Natural killer cell (primary cell): ENCODE data around the gene UBASH3B. TPM values are rescaled to one million over a fixed set of nuclear protein-coding genes. Genes with fewer than 3 reads are reported as not detected.

Experiments
- ATAC-seq, 3 donors: fragments of 150-1000 bp in 2 of 3; fragments of 200-7000 bp in 1 of 3; cut with Tn5 transposase; 1 replicate in 1 of 3; 2 replicates in 2 of 3; pipeline ENCODE4 v1.10.0; 2021; ENCODE audit warnings: mild to moderate bottlenecking in 2 of 3, moderate library complexity in 2 of 3
- DNase-seq, 2 donors: peaks; one replicate each; pipeline versions ENCODE4 v3.0.0 to v3.0.0-alpha.2; 2013 to 2021; ENCODE audit warnings: mixed read lengths in 1 of 2
- H3K27ac ChIP-seq: one replicate; pipeline ENCODE4 v1.5.1; 2013; ENCODE audit warnings: mild to moderate bottlenecking, low read length
- H3K27me3 ChIP-seq: one replicate; pipeline ENCODE4 v1.6.1; 2013; ENCODE audit warnings: low read length; ENCODE audit not compliant: control insufficient read depth, insufficient read depth
- H3K36me3 ChIP-seq: one replicate; pipeline ENCODE4 v1.6.1; 2013; ENCODE audit warnings: low read length; ENCODE audit not compliant: control insufficient read depth, insufficient read depth
- H3K4me1 ChIP-seq: one replicate; pipeline ENCODE4 v1.6.1; 2013; ENCODE audit warnings: low read length; ENCODE audit not compliant: control insufficient read depth, insufficient read depth
- H3K4me3 ChIP-seq: one replicate; pipeline ENCODE4 v1.5.1; 2013; ENCODE audit warnings: low read length
- H3K9me3 ChIP-seq: one replicate; pipeline ENCODE4 v1.6.1; 2013; ENCODE audit warnings: low read length; ENCODE audit not compliant: control insufficient read depth, insufficient read depth
- H3K27ac Mint-ChIP-seq, 2 donors: one replicate each; pipeline ENCODE4 v1.8.0; 2022; ENCODE audit warnings: mild to moderate bottlenecking in 2 of 2, mixed read lengths in 2 of 2, moderate library complexity in 1 of 2
- H3K27me3 Mint-ChIP-seq, 2 donors: one replicate each; pipeline ENCODE4 v1.8.0; 2022; ENCODE audit warnings: low read depth in 2 of 2, mixed read lengths in 2 of 2
- H3K36me3 Mint-ChIP-seq: one replicate; pipeline ENCODE4 v1.8.0; 2022; ENCODE audit warnings: mixed read lengths
- H3K4me1 Mint-ChIP-seq, 2 donors: one replicate each; pipeline ENCODE4 v1.8.0; 2022; ENCODE audit warnings: mixed read lengths in 2 of 2
- H3K4me3 Mint-ChIP-seq: one replicate; pipeline ENCODE4 v1.8.0; 2022; ENCODE audit warnings: mild to moderate bottlenecking, moderate library complexity, mixed read lengths
- H3K9me3 Mint-ChIP-seq, 2 donors: one replicate each; pipeline ENCODE4 v1.8.0; 2022; ENCODE audit warnings: mixed read lengths in 2 of 2
- CTCF ChIP-seq: fragments of 200-600 bp; IDR thresholded peaks from one replicate; pipeline ENCODE4 v1.8.0; 2022; ENCODE audit warnings: antibody characterized with exemption
- WGBS: methylation state at CpG from one replicate; pipeline ENCODE4 v1.1.7; 2013; ENCODE audit warnings: missing lambda C conversion rate; ENCODE audit not compliant: insufficient coverage; 5-methylcytosine and 5-hydroxymethylcytosine counted together
- intact Hi-C: fragments of 100-400 bp; cut with micrococcal nuclease; formaldehyde crosslinking; loops from one replicate; pipeline ENCODE4 v1.14.2; 2022
- total RNA-seq, 4 donors: library from RNA; stranded (reverse); fragments of 120-200 nt in 1 of 4; gene quantifications; one replicate each; pipeline versions ENCODE4 v1.2.3 to v1.2.4, GENCODE V29; 2013 to 2022

UBASH3B gene
- total RNA-seq, 3 donors from 2014 or later (not counting 1 experiment from before 2014, with no cell fraction given): 28.7 to 33.9 (median 33.5) TPM

GRCh38 chr11:122695076-122695615 is 39.6 kb downstream of the UBASH3B start:
- H3K4me1 Mint-ChIP-seq: peaks cover 45 to 62% of the 10 kb centered on the region in 2 donors
- H3K9me3 ChIP-seq: no peaks in the 10 kb centered on the region
- H3K4me3 Mint-ChIP-seq: no peak overlapping the region
- no peak overlapping the region for H3K27ac ChIP-seq
- intact Hi-C loops: loop anchor here (5.0 kb wide), 1 partner anchor 38 kb away; the partner anchor contains the start of gene UBASH3B
- peaks cover 57% of the 10 kb centered on the region for H3K4me1 ChIP-seq
- DNase-seq (no peak), ATAC-seq (no peak)
- no peaks in the 10 kb centered on the region for H3K9me3 Mint-ChIP-seq
- H3K36me3 ChIP-seq: no peaks in the 10 kb centered on the region
- 94% methylated on average over 13 of the region's 13 CpGs for WGBS
- no peak overlapping the region for H3K4me3 ChIP-seq
- no peak for TF ChIP-seq CTCF
- no peaks in the 10 kb centered on the region for H3K36me3 Mint-ChIP-seq
- no peaks in the 10 kb centered on the region for H3K27me3 ChIP-seq
- peak overlapping the region in 1 of 2 donors; percentile 13 for H3K27ac Mint-ChIP-seq
- H3K27me3 Mint-ChIP-seq: no peaks in the 10 kb centered on the region

- Histone ChIP-seq H3K9me3 (no peaks in the 10 kb centered on the region), H3K4me3 (no peak overlapping the region), H3K27me3 (no peaks in the 10 kb centered on the region), H3K36me3 (no peaks in the 10 kb centered on the region), H3K4me1 (peaks cover 46% of the 10 kb centered on the region), H3K27ac (peak overlapping the region; percentile 76)
- H3K27ac Mint-ChIP-seq: peak overlapping the region; percentile 65 to 85
- ATAC-seq (peak; percentile 65 to 77 (median 70)), DNase-seq (peak in 1 of 2 donors; percentile 85)
- peak overlapping the region; percentile 70 for H3K4me3 Mint-ChIP-seq
- no peak for TF ChIP-seq CTCF
- intact Hi-C loops: loop anchor here (2.0 to 5.0 kb wide), 2 partner anchors 20 to 39 kb away; partner anchors contain the start of gene UBASH3B
- WGBS: 3% methylated on average over 11 of the region's 11 CpGs
- no peaks in the 10 kb centered on the region for H3K27me3 Mint-ChIP-seq
- no peaks in the 10 kb centered on the region for H3K36me3 Mint-ChIP-seq
- H3K9me3 Mint-ChIP-seq: no peaks in the 10 kb centered on the region
- peaks cover 37 to 51% of the 10 kb centered on the region in 2 donors for H3K4me1 Mint-ChIP-seq
These were observed 41.1 kb downstream of the UBASH3B start for GRCh38 chr11:122696662-122697061.

- intact Hi-C loops: loop anchor here (2.0 to 5.0 kb wide), 2 partner anchors 19 to 40 kb away; partner anchors contain the start of gene UBASH3B
- Histone ChIP-seq H3K27me3 (no peaks in the 10 kb centered on the region), H3K27ac (peak overlapping the region; percentile 76), H3K36me3 (no peaks in the 10 kb centered on the region), H3K4me1 (peaks cover 43% of the 10 kb centered on the region), H3K4me3 (no peak overlapping the region), H3K9me3 (no peaks in the 10 kb centered on the region)
- Mint-ChIP-seq H3K27me3 (no peaks in the 10 kb centered on the region), H3K9me3 (no peaks in the 10 kb centered on the region), H3K27ac (peak overlapping the region; percentile 65 to 85), H3K4me3 (peak overlapping the region; percentile 73), H3K36me3 (no peaks in the 10 kb centered on the region), H3K4me1 (peaks cover 35 to 46% of the 10 kb centered on the region in 2 donors)
- TF ChIP-seq CTCF: no peak
- peak; percentile 57 to 77 (median 67) for ATAC-seq
- DNase-seq: peak in 1 of 2 donors; percentile 71
- 6% methylated on average over 7 of the region's 8 CpGs for WGBS
These were observed 42.2 kb downstream of the UBASH3B start for GRCh38 chr11:122697636-122698167.
